Psoas muscle (tissue), 8 donors: ENCODE measurements around the gene ITGB4. TPM values are rescaled to one million over a fixed set of nuclear protein-coding genes. Genes with fewer than 3 reads are reported as not detected.
A peak's percentile ranks its signal among the peaks of the same experiment; 100 is the strongest.

Experiments used
- ATAC-seq, 4 donors: fragments of 200-7000 bp; cut with Tn5 transposase; one replicate each; pipeline ENCODE4 v1.9.1; 2020; ENCODE audit warnings: moderate library complexity in 3 of 4, mild to moderate bottlenecking in 2 of 4
- DNase-seq, 2 donors: peaks; one replicate each; pipeline ENCODE4 v3.0.0-alpha.2; 2020
- H3K27ac ChIP-seq: fragments of 200-600 bp; one replicate; pipeline ENCODE4 v1.8.0; 2022
- H3K27me3 ChIP-seq, 3 donors: fragments of 200-600 bp in 1 of 3; one replicate each; pipeline versions ENCODE4 v1.6.1 to v1.8.0; 2013 to 2022; ENCODE audit warnings: low read length in 2 of 3, mild to moderate bottlenecking in 2 of 3, moderate library complexity in 1 of 3; ENCODE audit not compliant: insufficient read depth in 3 of 3
- H3K36me3 ChIP-seq, 2 donors: fragments of 200-600 bp in 1 of 2; one replicate each; pipeline versions ENCODE4 v1.6.1 to v1.8.0; 2013 to 2022; ENCODE audit warnings: low read depth in 1 of 2, mild to moderate bottlenecking in 1 of 2, moderate library complexity in 1 of 2; ENCODE audit not compliant: insufficient read depth in 1 of 2
- H3K4me1 ChIP-seq: fragments of 200-600 bp; one replicate; pipeline ENCODE4 v1.8.0; 2022
- H3K4me3 ChIP-seq: fragments of 200-600 bp; one replicate; pipeline ENCODE4 v1.8.0; 2022; ENCODE audit warnings: mild to moderate bottlenecking
- H3K9me3 ChIP-seq: fragments of 200-600 bp; one replicate; pipeline ENCODE4 v1.8.0; 2022
- WGBS, 3 donors: extraction: QIAGEN DNeasy Blood & Tissue Kit; methylation state at CpG; one replicate each; pipeline versions ENCODE4 v1.1.6 to v1.1.7; 2013; 5-methylcytosine and 5-hydroxymethylcytosine counted together
- intact Hi-C, 2 donors: fragments of 100-400 bp; cut with DNase I; formaldehyde crosslinking; loops; one replicate each; pipeline versions ENCODE4 v1.11.0 to v1.14.2; 2022
- polyA plus RNA-seq, 3 donors: library from polyadenylated mRNA; stranded (reverse); fragments of 200-250 nt; gene quantifications; one replicate each; pipeline ENCODE4 v1.2.3, GENCODE V29; 2013
- total RNA-seq, 4 donors: library from RNA; stranded (reverse); fragmentation: NEBNext Ultra II Directional in 2 of 4; extraction: Animal tissue kit (Norgen Biotek cat#: 25700) in 2 of 4; gene quantifications; one replicate each; pipeline versions ENCODE4 v1.2.1 to v1.2.4, GENCODE V29; 2021 to 2023
- TF ChIP-seq, protein P1 (sequence below): fragments of 200-600 bp; IDR thresholded peaks from one replicate; pipeline ENCODE4 v1.8.0; 2022; ENCODE audit warnings: antibody characterized with exemption
- donor health status: healthy with polysubstance abuse.
- donor health status: DM: no; HTN: no; CAD: no; lungs with moderate emphysema.
- donor health status: Bipolar disorder and iron deficiency.
- donor health status: healthy.
- donor health status: DM: yes; HTN: yes; CAD: no.
- donor health status: DM: no; HTN: no; CAD: no.
- donor health status: DM: no; HTN: no; CAD: no.
- donor health status: DM: yes; HTN: yes; CAD: no.

Gene ITGB4
- total and polyA plus RNA-seq, 7 donors: 1.3 to 5.7 (median 2.1) TPM

DNA sequence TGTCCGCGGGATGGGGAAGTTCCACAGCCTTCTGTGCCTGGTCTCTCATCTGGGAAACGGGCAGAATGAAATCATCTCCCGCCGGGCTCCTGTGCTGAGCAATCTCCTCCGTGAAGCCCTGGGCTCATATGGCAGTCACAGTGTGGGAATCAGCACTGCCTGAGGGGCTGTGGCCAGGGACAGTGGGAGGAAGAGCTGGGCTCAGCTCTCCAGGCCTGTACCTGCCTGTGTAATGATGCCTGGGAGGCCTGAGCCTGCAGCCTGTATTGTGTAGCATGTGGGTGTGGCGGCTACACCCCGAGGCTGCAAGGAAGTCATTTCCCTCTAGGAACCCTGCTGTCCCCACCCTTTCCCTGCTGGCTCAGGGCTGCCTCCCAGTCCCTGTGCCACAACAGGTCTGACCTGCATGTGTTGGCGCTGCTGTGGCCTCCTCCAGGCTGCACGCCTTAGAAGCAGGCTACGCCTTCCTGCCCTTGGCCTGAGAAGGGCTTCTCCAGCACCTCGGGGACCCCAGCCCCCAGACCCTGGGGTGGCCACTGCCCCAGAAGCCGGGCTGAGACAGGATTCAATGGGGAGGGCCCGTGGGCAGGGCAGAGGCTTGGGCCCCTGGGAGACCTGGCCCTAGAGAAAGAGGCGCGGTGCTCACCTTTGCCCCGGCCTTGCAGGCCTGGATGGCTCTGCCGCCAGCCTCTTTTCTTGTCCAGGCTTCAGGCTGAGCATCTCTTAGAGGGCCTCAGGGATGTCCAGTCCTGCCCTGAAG lies 2.1 kb downstream of the ITGB4 start:
- no peak overlapping the region for H3K27ac ChIP-seq

GRCh38 chr17:75724016-75725003 lies 3.1 kb downstream of the ITGB4 start:
- Histone ChIP-seq H3K4me1 (peaks cover 5% of the 10 kb centered on the region), H3K9me3 (no peaks in the 10 kb centered on the region), H3K36me3 (no peaks in the 10 kb centered on the region), H3K27me3 (peaks cover 0 to 27% (median 11%) of the 10 kb centered on the region in 3 donors), H3K4me3 (no peak overlapping the region), H3K27ac (no peak overlapping the region)
- WGBS, 3 donors: 83 to 92% (median 87%) methylated on average over 22 to 23 of the region's 23 CpGs
- TF ChIP-seq, protein P1, sequence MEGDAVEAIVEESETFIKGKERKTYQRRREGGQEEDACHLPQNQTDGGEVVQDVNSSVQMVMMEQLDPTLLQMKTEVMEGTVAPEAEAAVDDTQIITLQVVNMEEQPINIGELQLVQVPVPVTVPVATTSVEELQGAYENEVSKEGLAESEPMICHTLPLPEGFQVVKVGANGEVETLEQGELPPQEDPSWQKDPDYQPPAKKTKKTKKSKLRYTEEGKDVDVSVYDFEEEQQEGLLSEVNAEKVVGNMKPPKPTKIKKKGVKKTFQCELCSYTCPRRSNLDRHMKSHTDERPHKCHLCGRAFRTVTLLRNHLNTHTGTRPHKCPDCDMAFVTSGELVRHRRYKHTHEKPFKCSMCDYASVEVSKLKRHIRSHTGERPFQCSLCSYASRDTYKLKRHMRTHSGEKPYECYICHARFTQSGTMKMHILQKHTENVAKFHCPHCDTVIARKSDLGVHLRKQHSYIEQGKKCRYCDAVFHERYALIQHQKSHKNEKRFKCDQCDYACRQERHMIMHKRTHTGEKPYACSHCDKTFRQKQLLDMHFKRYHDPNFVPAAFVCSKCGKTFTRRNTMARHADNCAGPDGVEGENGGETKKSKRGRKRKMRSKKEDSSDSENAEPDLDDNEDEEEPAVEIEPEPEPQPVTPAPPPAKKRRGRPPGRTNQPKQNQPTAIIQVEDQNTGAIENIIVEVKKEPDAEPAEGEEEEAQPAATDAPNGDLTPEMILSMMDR: no peak
- intact Hi-C loops: no loop called here
- DNase-seq (no peak), ATAC-seq (no peak)

More for the DNA sequence above, 2.1 kb downstream of the ITGB4 start:
- DNase-seq: no peak
- ATAC-seq: peak in 2 of 4 donors; percentile 10 to 32
- peaks cover 0 to 28% (median 11%) of the 10 kb centered on the region in 3 donors for H3K27me3 ChIP-seq
- 70 to 75% (median 74%) methylated on average over 15 to 18 of the region's 18 CpGs for WGBS, 3 donors
- no peaks in the 10 kb centered on the region for H3K9me3 ChIP-seq
- peaks cover 5% of the 10 kb centered on the region for H3K4me1 ChIP-seq
- intact Hi-C loops: no loop called here
- no peak overlapping the region for H3K4me3 ChIP-seq
- TF ChIP-seq, protein P1: no peak
- H3K36me3 ChIP-seq: no peaks in the 10 kb centered on the region

DNA sequence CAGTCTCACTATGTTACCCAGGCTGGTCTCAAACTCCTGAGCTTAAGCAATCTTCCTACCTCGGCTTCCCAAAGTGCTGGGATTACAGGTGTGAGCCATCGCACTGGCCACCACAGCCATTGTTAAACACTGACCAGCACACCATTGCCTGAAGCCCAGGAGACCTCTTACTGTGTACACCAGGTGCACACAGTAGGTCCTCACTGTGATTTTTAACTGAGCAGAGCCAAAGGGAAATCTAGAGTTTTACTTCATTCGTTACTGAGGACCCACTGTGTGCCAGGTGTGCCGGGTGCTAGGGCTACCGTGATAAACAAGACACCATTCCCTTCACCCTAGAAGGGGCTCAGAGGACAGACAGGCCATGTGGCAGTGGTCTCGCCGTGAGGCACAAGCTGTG lies 4.2 kb downstream of the ITGB4 start:
- Histone ChIP-seq H3K9me3 (no peaks in the 10 kb centered on the region), H3K4me3 (no peak overlapping the region), H3K27me3 (peaks cover 0 to 19% (median 8%) of the 10 kb centered on the region in 3 donors), H3K27ac (no peak overlapping the region), H3K4me1 (peaks cover 5% of the 10 kb centered on the region), H3K36me3 (no peaks in the 10 kb centered on the region)
- DNase-seq (no peak), ATAC-seq (no peak)
- 86 to 93% (median 92%) methylated on average over 7 of the region's 7 CpGs for WGBS, 3 donors
- TF ChIP-seq, protein P1: no peak
- intact Hi-C loops: no loop called here

- no peaks in the 10 kb centered on the region for H3K4me1 ChIP-seq
- H3K36me3 ChIP-seq: no peaks in the 10 kb centered on the region
- intact Hi-C loops: no loop called here
- H3K27ac ChIP-seq: no peak overlapping the region
- ATAC-seq (no peak), DNase-seq (no peak)
- 89 to 90% (median 90%) methylated on average over 18 of the region's 18 CpGs for WGBS, 3 donors
- H3K27me3 ChIP-seq: peaks cover 0 to under 1% (median 0%) of the 10 kb centered on the region in 3 donors
- H3K9me3 ChIP-seq: no peaks in the 10 kb centered on the region
- no peak overlapping the region for H3K4me3 ChIP-seq
- TF ChIP-seq, protein P1: no peak
These were observed 6.1 kb downstream of the ITGB4 start for GRCh38 chr17:75727391-75727790.
